Common myeloid progenitor, CD34-positive (primary cell): ENCODE results near the gene PLK2.

Source experiments
- CTCF ChIA-PET: fragments of 350-600 bp; sonication (Branson Sonifier 250); formaldehyde crosslinking; loops from one replicate; lab custom pipeline; 2021; ENCODE audit warnings: antibody characterized with exemption; lab: Charles Lee
- POLR2A ChIA-PET: fragments of 350-600 bp; sonication (Branson Sonifier 250); formaldehyde crosslinking; loops from one replicate; lab custom pipeline; 2021; ENCODE audit warnings: antibody characterized with exemption; lab: Charles Lee
- DNase-seq, 3 donors: peaks; one replicate each; pipeline versions ENCODE4 v3.0.0 to v3.0.0-alpha.2; 2013
- H3K27ac ChIP-seq, 2 experiments: 1 replicate in 1 of 2; 2 replicates in 1 of 2; pipeline ENCODE4 v1.7.0; 2013; ENCODE audit warnings: inconsistent platforms in 2 of 2, low read length in 2 of 2, mild to moderate bottlenecking in 2 of 2, low read depth in 1 of 2, moderate library complexity in 1 of 2; ENCODE audit not compliant: severe bottlenecking in 2 of 2, insufficient read depth in 1 of 2, poor library complexity in 1 of 2
- H3K27me3 ChIP-seq, 5 experiments: replicated peaks in 2 of 5; 1 replicate in 3 of 5; 2 replicates in 2 of 5; pipeline versions ENCODE4 v1.6.1 to v1.7.0; 2013; ENCODE audit warnings: low read length in 4 of 5, mild to moderate bottlenecking in 2 of 5, moderate library complexity in 2 of 5, inconsistent platforms in 1 of 5; ENCODE audit not compliant: insufficient read depth in 5 of 5, control insufficient read depth in 4 of 5
- H3K36me3 ChIP-seq, 4 experiments: 1 replicate in 2 of 4; 2 replicates in 2 of 4; pipeline versions ENCODE4 v1.6.1 to v1.7.0; 2013; ENCODE audit warnings: low read length in 3 of 4, control low read depth in 1 of 4, mild to moderate bottlenecking in 1 of 4; ENCODE audit not compliant: control insufficient read depth in 4 of 4, insufficient read depth in 4 of 4
- H3K4me1 ChIP-seq, 4 experiments: 1 replicate in 3 of 4; 2 replicates in 1 of 4; pipeline versions ENCODE4 v1.6.1 to v1.7.1; 2013; ENCODE audit warnings: low read length in 3 of 4, mild to moderate bottlenecking in 3 of 4, control low read depth in 1 of 4, inconsistent platforms in 1 of 4, moderate library complexity in 1 of 4; ENCODE audit not compliant: control insufficient read depth in 4 of 4, insufficient read depth in 4 of 4; ENCODE audit errors: control extremely low read depth in 1 of 4
- H3K4me3 ChIP-seq, 7 experiments: 1 replicate in 4 of 7; 2 replicates in 3 of 7; pipeline versions ENCODE4 v1.5.1 to v1.7.0; 2013; ENCODE audit warnings: mild to moderate bottlenecking in 7 of 7, low read length in 6 of 7, moderate library complexity in 6 of 7, inconsistent platforms in 2 of 7, low read depth in 2 of 7, control low read depth in 1 of 7; ENCODE audit not compliant: insufficient read depth in 4 of 7, control insufficient read depth in 1 of 7; ENCODE audit errors: extremely low read depth in 1 of 7
- H3K9me3 ChIP-seq, 5 experiments: 1 replicate in 4 of 5; 2 replicates in 1 of 5; pipeline versions ENCODE4 v1.6.1 to v1.7.1; 2013; ENCODE audit warnings: low read length in 4 of 5, mild to moderate bottlenecking in 2 of 5, inconsistent platforms in 1 of 5, low read depth in 1 of 5, moderate library complexity in 1 of 5; ENCODE audit not compliant: control insufficient read depth in 4 of 5, insufficient read depth in 2 of 5; ENCODE audit errors: control extremely low read depth in 1 of 5
- WGBS: methylation state at CpG from one replicate; pipeline ENCODE4 v1.1.5; 2013; ENCODE audit not compliant: insufficient coverage; 5-methylcytosine and 5-hydroxymethylcytosine counted together

The PLK2 gene

GRCh38 chr5:58501778-58502417 is 42.0 kb upstream of the PLK2 start:
- Histone ChIP-seq H3K36me3 (peaks cover 0 to under 1% (median 0%) of the 10 kb centered on the region in 4 experiments), H3K27me3 (no peaks in the 10 kb centered on the region), H3K27ac (no peak overlapping the region), H3K9me3 (no peaks in the 10 kb centered on the region), H3K4me3 (no peak overlapping the region), H3K4me1 (peaks cover 24 to 47% (median 37%) of the 10 kb centered on the region in 4 experiments)
- POLR2A ChIA-PET: no interaction called here
- WGBS: 100% methylated on average over 2 of the region's 2 CpGs
- no peak for DNase-seq
- CTCF ChIA-PET: interaction anchor here (1.2 to 1.4 kb wide), 2 partner anchors 11 to 15 kb away, joined by 3 read pairs; partner anchors contain the start of gene GAPT

- H3K27ac ChIP-seq: peak overlapping the region in 1 of 2 experiments; percentile 16
- peaks cover 0 to 6% (median 0%) of the 10 kb centered on the region in 5 experiments for H3K9me3 ChIP-seq
- ChIA-PET POLR2A (no interaction called here), CTCF (interaction anchor here (1.0 to 1.9 kb wide), 2 partner anchors 10 to 13 kb away, joined by 3 to 4 read pairs; no protein-coding TSS in a partner anchor)
- no CpG with 5 or more reads among the region's 2 CpGs for WGBS
- DNase-seq: peak in 2 of 3 donors; percentile 62 to 78
- peaks cover 19 to 40% (median 28%) of the 10 kb centered on the region in 4 experiments for H3K4me1 ChIP-seq
- H3K4me3 ChIP-seq: peak overlapping the region in 4 of 7 experiments; percentile 32 to 44 (median 39)
- H3K36me3 ChIP-seq: peaks cover 0 to 12% (median 3%) of the 10 kb centered on the region in 4 experiments
- H3K27me3 ChIP-seq: no peaks in the 10 kb centered on the region
These were observed 40.1 kb upstream of the PLK2 start for GRCh38 chr5:58499941-58500340.

- Histone ChIP-seq H3K27me3 (no peaks in the 10 kb centered on the region), H3K36me3 (peaks cover 0 to 19% (median 8%) of the 10 kb centered on the region in 4 experiments), H3K9me3 (peaks cover 0 to 13% (median 0%) of the 10 kb centered on the region in 5 experiments), H3K4me1 (peaks cover 19 to 42% (median 28%) of the 10 kb centered on the region in 4 experiments), H3K27ac (no peak overlapping the region), H3K4me3 (peak overlapping the region in 1 of 7 experiments; percentile 35)
- no peak for DNase-seq
- no CpG with 5 or more reads among the region's 3 CpGs for WGBS
- ChIA-PET CTCF (interaction anchor here (0.6 to 1.9 kb wide), 5 partner anchors 9 to 1000 kb away, joined by 3 to 4 read pairs (median 3); no protein-coding TSS in a partner anchor), POLR2A (no interaction called here)
These were observed 39.3 kb upstream of the PLK2 start for GRCh38 chr5:58499231-58499630.

- peaks cover 25 to 50% (median 30%) of the 10 kb centered on the region in 4 experiments for H3K4me1 ChIP-seq
These were observed 38.6 kb upstream of the PLK2 start for GRCh38 chr5:58498340-58498942.

GRCh38 chr5:58497921-58498320 is 38.0 kb upstream of the PLK2 start:
- Histone ChIP-seq H3K9me3 (peaks cover 0 to 14% (median 0%) of the 10 kb centered on the region in 5 experiments), H3K27ac (no peak overlapping the region), H3K4me3 (no peak overlapping the region), H3K27me3 (no peaks in the 10 kb centered on the region), H3K4me1 (peaks cover 26 to 55% (median 30%) of the 10 kb centered on the region in 4 experiments), H3K36me3 (peaks cover 0 to 27% (median 9%) of the 10 kb centered on the region in 4 experiments)
- ChIA-PET POLR2A (no interaction called here), CTCF (interaction anchor here (0.9 to 1.6 kb wide), 2 partner anchors 109 to 352 kb away, joined by 3 to 4 read pairs; no protein-coding TSS in a partner anchor)
- DNase-seq: no peak

More at GRCh38 chr5:58498340-58498942, 38.6 kb upstream of the PLK2 start:
- POLR2A ChIA-PET: no interaction called here
- WGBS: 76% methylated on average over 2 of the region's 2 CpGs
- CTCF ChIA-PET: interaction anchor here (0.9 to 1.9 kb wide), 5 partner anchors 12 to 352 kb away, joined by 3 to 4 read pairs (median 4); no protein-coding TSS in a partner anchor
- H3K27me3 ChIP-seq: no peaks in the 10 kb centered on the region
- DNase-seq: no peak
- H3K9me3 ChIP-seq: peaks cover 0 to 14% (median 0%) of the 10 kb centered on the region in 5 experiments
- H3K27ac ChIP-seq: no peak overlapping the region
- H3K4me3 ChIP-seq: no peak overlapping the region
- H3K36me3 ChIP-seq: peaks cover 0 to 27% (median 9%) of the 10 kb centered on the region in 4 experiments

GRCh38 chr5:58497386-58497785 is 37.5 kb upstream of the PLK2 start:
- Histone ChIP-seq H3K4me1 (peaks cover 28 to 60% (median 34%) of the 10 kb centered on the region in 4 experiments), H3K9me3 (peaks cover 0 to 14% (median 0%) of the 10 kb centered on the region in 5 experiments), H3K36me3 (peaks cover 0 to 27% (median 9%) of the 10 kb centered on the region in 4 experiments), H3K27ac (no peak overlapping the region), H3K27me3 (no peaks in the 10 kb centered on the region), H3K4me3 (no peak overlapping the region)
- POLR2A ChIA-PET: no interaction called here
- peak in 2 of 3 donors; percentile 72 for DNase-seq
- 14% methylated on average over 5 of the region's 5 CpGs for WGBS
- CTCF ChIA-PET: interaction anchor here (1.0 to 1.7 kb wide), 3 partner anchors 9 to 353 kb away, joined by 4 to 6 read pairs (median 5); no protein-coding TSS in a partner anchor
